ENCODE results near the gene RPL10. TPM values are rescaled to one million over a fixed set of nuclear protein-coding genes. Genes with fewer than 3 reads are reported as not detected.

RPL10 gene
- total RNA-seq, 1 experiment from 2014 or later = 2,466 TPM

- Histone ChIP-seq H3K27me3 (ENCODE audit: control insufficient read depth, insufficient read depth, low read length) (no peaks in the 10 kb centered on the region), H3K4me3 (ENCODE audit: low read depth in 2 of 2, low read length in 2 of 2) (no peak overlapping the region), H3K36me3 (ENCODE audit: control insufficient read depth, insufficient read depth, low read length) (no peaks in the 10 kb centered on the region; the same call in 1 of the 2 replicates), H3K4me1 (ENCODE audit: control insufficient read depth, insufficient read depth, low read length) (peaks cover 10% of the 10 kb centered on the region), H3K9me3 (ENCODE audit: control insufficient read depth, insufficient read depth, low read depth, low read length) (no peaks in the 10 kb centered on the region), H3K27ac (ENCODE audit: low read length) (no peak overlapping the region)
- in situ Hi-C loops (cut with HindIII; ENCODE audit: low pct_unique_long_range_greater_than_20kb, low sequenced_read_pairs) = no loop called here
- DNase-seq (ENCODE audit: low read depth, low spot score) = no peak
- intact Hi-C loops (cut with micrococcal nuclease; ENCODE audit: unreplicated experiment) = no loop called here
- ChIA-PET POLR2A (no interaction called here), CTCF (no interaction called here)
- TSS peak; percentile 78 for BruUV-seq (replicated peaks)
- ATAC-seq = no peak
- no peak for TF ChIP-seq SIN3A (IDR thresholded peaks at IDR 0.05; ENCODE audit: borderline replicate concordance, insufficient read depth, low read depth, low read length)
- no peak for TF ChIP-seq TCF7L2 (IDR thresholded peaks at IDR 0.05; ENCODE audit: low read depth, low read length)
- TF ChIP-seq CTCF (IDR thresholded peaks at IDR 0.05) = no peak
- TF ChIP-seq REST (IDR thresholded peaks at IDR 0.05; ENCODE audit: insufficient read depth in 1 of 2, low read depth in 2 of 2, low read length in 1 of 2) = no peak
- TF ChIP-seq POLR2AphosphoS5 (IDR thresholded peaks at IDR 0.05; ENCODE audit: low read depth, low read length) = 0 out of 2 replicates have a peak, but pooled peaks have one; percentile 2
Observed at GRCh38 chrX:154352466-154352865, 45.7 kb upstream of the RPL10 start.

- in situ Hi-C loops (cut with HindIII; ENCODE audit: low pct_unique_long_range_greater_than_20kb, low sequenced_read_pairs) (no loop called here), intact Hi-C loops (cut with micrococcal nuclease; ENCODE audit: unreplicated experiment) (no loop called here)
- no peaks in the 10 kb centered on the region for H3K9me3 ChIP-seq (ENCODE audit: control insufficient read depth, insufficient read depth, low read depth, low read length)
- ChIA-PET POLR2A (no interaction called here), CTCF (no interaction called here)
- H3K27ac ChIP-seq (ENCODE audit: low read length) = no peak overlapping the region
- ATAC-seq (no peak), DNase-seq (ENCODE audit: low read depth, low spot score) (no peak)
- TF ChIP-seq REST (IDR thresholded peaks at IDR 0.05; ENCODE audit: insufficient read depth in 1 of 2, low read depth in 2 of 2, low read length in 1 of 2) (no peak), TCF7L2 (IDR thresholded peaks at IDR 0.05; ENCODE audit: low read depth, low read length) (no peak), POLR2AphosphoS5 (IDR thresholded peaks at IDR 0.05; ENCODE audit: low read depth, low read length) (no peak), SIN3A (IDR thresholded peaks at IDR 0.05; ENCODE audit: borderline replicate concordance, insufficient read depth, low read depth, low read length) (no peak), CTCF (IDR thresholded peaks at IDR 0.05) (no peak)
- no peaks in the 10 kb centered on the region for H3K27me3 ChIP-seq (ENCODE audit: control insufficient read depth, insufficient read depth, low read length)
- H3K36me3 ChIP-seq (ENCODE audit: control insufficient read depth, insufficient read depth, low read length) = no peaks in the 10 kb centered on the region; the same call in 1 of the 2 replicates
- no peak overlapping the region for H3K4me3 ChIP-seq (ENCODE audit: low read depth in 2 of 2, low read length in 2 of 2)
- BruUV-seq (replicated peaks) = no TSS peak
- H3K4me1 ChIP-seq (ENCODE audit: control insufficient read depth, insufficient read depth, low read length) = peaks cover 6% of the 10 kb centered on the region; the same call in 1 of the 2 replicates
Observed at GRCh38 chrX:154353172-154353843, 44.9 kb upstream of the RPL10 start.
